Mesenchymal stem cell (in vitro differentiated cells and primary cell): ENCODE measurements around the gene KCNQ5.
"Not testable (repeated sequence)": the region's sequence is repeated elsewhere in the genome, so short reads cannot be mapped to it uniquely, and the experiment has no call there.

Experiments
- DNase-seq: peaks from one replicate; pipeline ENCODE4 v3.0.0-alpha.2; 2013
- H2AFZ ChIP-seq: one replicate; pipeline ENCODE4 v1.6.1; 2013; ENCODE audit warnings: low read depth, mild to moderate bottlenecking, control low read depth, inconsistent platforms, low read length, moderate library complexity
- H2AK5ac ChIP-seq: 2 replicates; pipeline ENCODE4 v1.6.1; 2013; ENCODE audit warnings: low read length, moderate library complexity, mild to moderate bottlenecking, inconsistent platforms; ENCODE audit not compliant: severe bottlenecking
- H2BK120ac ChIP-seq: one replicate; pipeline ENCODE4 v1.6.1; 2013; ENCODE audit warnings: low read depth, mild to moderate bottlenecking, inconsistent platforms, low read length, moderate library complexity
- H2BK12ac ChIP-seq, 2 experiments: one replicate each; pipeline ENCODE4 v1.6.1; 2013; ENCODE audit warnings: inconsistent platforms in 2 of 2, low read length in 2 of 2, mild to moderate bottlenecking in 2 of 2, moderate library complexity in 2 of 2, control low read depth in 1 of 2
- H2BK15ac ChIP-seq: one replicate; pipeline ENCODE4 v1.6.1; 2013; ENCODE audit warnings: mild to moderate bottlenecking, low read depth, inconsistent platforms; ENCODE audit not compliant: poor library complexity, severe bottlenecking
- H2BK5ac ChIP-seq: 2 replicates; pipeline ENCODE4 v1.6.1; 2013; ENCODE audit warnings: low read depth, mild to moderate bottlenecking, low read length, control low read depth, inconsistent platforms; ENCODE audit not compliant: poor library complexity, severe bottlenecking
- H3K14ac ChIP-seq, 2 experiments: one replicate each; pipeline ENCODE4 v1.6.1; 2013; ENCODE audit warnings: inconsistent platforms in 2 of 2, low read length in 2 of 2, control low read depth in 1 of 2, mild to moderate bottlenecking in 1 of 2, moderate library complexity in 1 of 2
- H3K18ac ChIP-seq, 2 experiments: one replicate each; pipeline ENCODE4 v1.6.1; 2013; ENCODE audit warnings: inconsistent platforms in 2 of 2, low read length in 2 of 2, control low read depth in 1 of 2, low read depth in 1 of 2, mild to moderate bottlenecking in 1 of 2
- H3K23ac ChIP-seq, 2 experiments: one replicate each; pipeline ENCODE4 v1.6.1; 2013; ENCODE audit warnings: inconsistent platforms in 2 of 2, low read length in 2 of 2, mild to moderate bottlenecking in 2 of 2, moderate library complexity in 2 of 2, control low read depth in 1 of 2
- H3K27ac ChIP-seq: 2 replicates; pipeline ENCODE4 v1.5.1; 2013; ENCODE audit warnings: mild to moderate bottlenecking, moderate library complexity, low read length, control low read depth, inconsistent platforms; ENCODE audit not compliant: poor library complexity, severe bottlenecking
- H3K27me3 ChIP-seq, 2 experiments: 2 replicates each; pipeline versions ENCODE4 v1.6.1 to v1.7.0; 2013; ENCODE audit warnings: low read length in 2 of 2, mild to moderate bottlenecking in 2 of 2, moderate library complexity in 2 of 2, control low read depth in 1 of 2, inconsistent platforms in 1 of 2; ENCODE audit not compliant: control insufficient read depth in 1 of 2, insufficient read depth in 1 of 2
- H3K36me3 ChIP-seq, 2 experiments: 2 replicates each; pipeline versions ENCODE4 v1.6.1 to v1.7.0; 2013; ENCODE audit warnings: low read length in 2 of 2, control low read depth in 1 of 2, inconsistent platforms in 1 of 2, low read depth in 1 of 2, mild to moderate bottlenecking in 1 of 2; ENCODE audit not compliant: insufficient read depth in 2 of 2, control insufficient read depth in 1 of 2
- H3K4ac ChIP-seq, 2 experiments: one replicate each; pipeline ENCODE4 v1.6.1; 2013; ENCODE audit warnings: inconsistent platforms in 2 of 2, low read length in 2 of 2, mild to moderate bottlenecking in 2 of 2, moderate library complexity in 2 of 2, control low read depth in 1 of 2, low read depth in 1 of 2
- H3K4me1 ChIP-seq: 2 replicates; pipeline ENCODE4 v1.6.1; 2013; ENCODE audit warnings: low read depth, low read length, control low read depth; ENCODE audit not compliant: control insufficient read depth, insufficient read depth
- H3K4me2 ChIP-seq: 2 replicates; pipeline ENCODE4 v1.6.1; 2013; ENCODE audit warnings: low read length, mild to moderate bottlenecking, inconsistent platforms; ENCODE audit not compliant: poor library complexity, severe bottlenecking
- H3K4me3 ChIP-seq, 2 experiments: 2 replicates each; pipeline versions ENCODE4 v1.5.1 to v1.7.0; 2013; ENCODE audit warnings: low read length in 2 of 2, mild to moderate bottlenecking in 2 of 2, control low read depth in 1 of 2, low read depth in 1 of 2; ENCODE audit not compliant: insufficient read depth in 1 of 2
- H3K79me1 ChIP-seq: replicated peaks from 2 replicates; pipeline ENCODE4 v1.6.1; 2013; ENCODE audit warnings: mild to moderate bottlenecking, control low read depth, low read length, inconsistent platforms; ENCODE audit not compliant: poor library complexity, severe bottlenecking
- H3K9ac ChIP-seq: 2 replicates; pipeline ENCODE4 v1.7.0; 2013; ENCODE audit warnings: mild to moderate bottlenecking, low read length, moderate library complexity
- H3K9me3 ChIP-seq: 2 replicates; pipeline ENCODE4 v1.7.0; 2013; ENCODE audit warnings: mild to moderate bottlenecking, low read length; ENCODE audit not compliant: control insufficient read depth
- H4K8ac ChIP-seq: one replicate; pipeline ENCODE4 v1.6.1; 2013; ENCODE audit warnings: inconsistent platforms, mild to moderate bottlenecking, low read length, moderate library complexity
- H4K91ac ChIP-seq: one replicate; pipeline ENCODE4 v1.6.1; 2013; ENCODE audit warnings: mild to moderate bottlenecking, low read length, inconsistent platforms
- WGBS: methylation state at CpG from one replicate; pipeline ENCODE4 v1.1.7; 2013; ENCODE audit warnings: mixed read lengths; 5-methylcytosine and 5-hydroxymethylcytosine counted together

Gene KCNQ5

DNA sequence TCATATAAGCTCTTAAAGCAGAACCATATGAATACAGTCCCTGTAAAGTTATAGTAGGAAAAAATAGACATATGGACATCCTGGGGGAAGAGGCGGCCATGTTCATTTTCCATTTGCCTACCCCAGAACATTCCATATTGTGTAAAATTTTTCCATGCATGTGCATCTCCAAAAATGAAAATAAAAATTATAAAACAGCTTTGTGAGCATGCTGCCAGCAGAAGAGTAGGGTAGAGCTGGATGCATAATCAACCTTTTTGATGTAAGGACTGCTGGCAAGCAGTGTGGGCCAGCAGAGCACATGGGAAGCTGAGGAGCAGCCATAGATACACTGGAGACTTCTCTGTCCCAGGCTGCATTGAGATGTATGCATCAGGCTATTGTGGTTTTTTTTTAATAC lies 271.0 kb downstream of the KCNQ5 start:
- H3K9ac ChIP-seq: no peak overlapping the region
- H3K27me3 ChIP-seq: peaks cover 0 to 7% of the 10 kb centered on the region in 2 experiments
- H3K9me3 ChIP-seq: peaks cover 3% of the 10 kb centered on the region
- H3K4ac ChIP-seq: no peak overlapping the region
- no peak overlapping the region for H3K18ac ChIP-seq
- H3K4me2 ChIP-seq: no peak overlapping the region
- no peak overlapping the region for H4K91ac ChIP-seq
- H3K27ac ChIP-seq: no peak overlapping the region
- H4K8ac ChIP-seq: no peak overlapping the region
- WGBS: no CpG with 5 or more reads among the region's 1 CpG
- H3K4me3 ChIP-seq: no peak overlapping the region
- no peak overlapping the region for H2BK5ac ChIP-seq
- H3K36me3 ChIP-seq: no peaks in the 10 kb centered on the region
- no peak overlapping the region for H3K14ac ChIP-seq
- no peak overlapping the region for H2BK12ac ChIP-seq
- DNase-seq: no peak
- H2BK15ac ChIP-seq: no peak overlapping the region
- no peaks in the 10 kb centered on the region for H3K79me1 ChIP-seq
- no peak overlapping the region for H2AFZ ChIP-seq
- H2BK120ac ChIP-seq: no peak overlapping the region
- H3K23ac ChIP-seq: no peak overlapping the region
- H2AK5ac ChIP-seq: no peak overlapping the region
- H3K4me1 ChIP-seq: no peaks in the 10 kb centered on the region

DNA sequence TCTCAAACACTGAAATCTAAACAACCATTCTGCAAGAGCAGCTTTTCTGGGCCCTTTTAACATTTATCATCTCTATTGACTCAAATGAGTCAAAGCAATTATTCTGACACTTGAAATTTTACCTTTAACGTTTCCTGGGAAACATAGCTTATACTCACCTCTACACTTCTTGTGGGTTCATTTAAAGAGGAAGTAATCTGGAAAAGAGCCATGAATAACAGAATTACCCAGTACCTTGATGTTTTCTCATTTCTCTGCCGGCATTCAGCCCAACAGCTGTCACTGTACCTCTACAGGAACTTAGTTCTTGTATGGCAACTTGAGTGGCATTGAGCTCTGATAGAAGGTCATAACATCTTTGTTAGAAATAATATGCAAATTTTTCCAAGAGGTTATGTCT lies 272.2 kb downstream of the KCNQ5 start:
- Histone ChIP-seq H3K9ac (no peak overlapping the region), H3K4me1 (no peaks in the 10 kb centered on the region), H3K18ac (no peak overlapping the region), H3K4ac (no peak overlapping the region), H4K91ac (no peak overlapping the region), H2BK15ac (no peak overlapping the region), H2BK120ac (no peak overlapping the region), H3K4me2 (no peak overlapping the region), H2AFZ (no peak overlapping the region), H2AK5ac (no peak overlapping the region), H3K23ac (no peak overlapping the region), H3K14ac (no peak overlapping the region), H4K8ac (no peak overlapping the region), H2BK12ac (no peak overlapping the region), H2BK5ac (no peak overlapping the region), H3K4me3 (no peak overlapping the region), H3K79me1 (no peaks in the 10 kb centered on the region), H3K27me3 (peaks cover 0 to 7% of the 10 kb centered on the region in 2 experiments), H3K9me3 (peaks cover 2% of the 10 kb centered on the region), H3K36me3 (no peaks in the 10 kb centered on the region), H3K27ac (no peak overlapping the region)
- 80% methylated on average over 1 of the region's 2 CpGs for WGBS
- no peak for DNase-seq

DNA sequence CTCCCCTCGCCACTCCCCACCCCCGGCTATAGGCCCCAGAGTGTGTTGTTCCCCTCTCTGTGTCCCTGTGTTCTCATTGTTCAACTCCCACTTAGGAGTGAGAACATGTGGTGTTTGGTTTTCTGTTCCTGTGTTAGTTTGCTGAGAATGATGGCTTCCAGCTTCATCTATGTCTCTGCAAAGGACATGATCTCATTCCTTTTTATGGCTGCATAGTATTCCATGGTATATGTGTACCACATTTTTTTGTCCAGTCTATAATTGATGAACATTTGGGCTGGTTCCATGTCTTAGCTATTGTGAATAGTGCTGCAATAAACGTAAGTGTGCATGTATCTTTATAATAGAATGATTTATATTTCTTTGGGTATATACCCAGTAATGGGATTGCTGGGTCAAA lies 276.4 kb downstream of the KCNQ5 start:
- not testable (repeated sequence) for H3K4me3 ChIP-seq

DNA sequence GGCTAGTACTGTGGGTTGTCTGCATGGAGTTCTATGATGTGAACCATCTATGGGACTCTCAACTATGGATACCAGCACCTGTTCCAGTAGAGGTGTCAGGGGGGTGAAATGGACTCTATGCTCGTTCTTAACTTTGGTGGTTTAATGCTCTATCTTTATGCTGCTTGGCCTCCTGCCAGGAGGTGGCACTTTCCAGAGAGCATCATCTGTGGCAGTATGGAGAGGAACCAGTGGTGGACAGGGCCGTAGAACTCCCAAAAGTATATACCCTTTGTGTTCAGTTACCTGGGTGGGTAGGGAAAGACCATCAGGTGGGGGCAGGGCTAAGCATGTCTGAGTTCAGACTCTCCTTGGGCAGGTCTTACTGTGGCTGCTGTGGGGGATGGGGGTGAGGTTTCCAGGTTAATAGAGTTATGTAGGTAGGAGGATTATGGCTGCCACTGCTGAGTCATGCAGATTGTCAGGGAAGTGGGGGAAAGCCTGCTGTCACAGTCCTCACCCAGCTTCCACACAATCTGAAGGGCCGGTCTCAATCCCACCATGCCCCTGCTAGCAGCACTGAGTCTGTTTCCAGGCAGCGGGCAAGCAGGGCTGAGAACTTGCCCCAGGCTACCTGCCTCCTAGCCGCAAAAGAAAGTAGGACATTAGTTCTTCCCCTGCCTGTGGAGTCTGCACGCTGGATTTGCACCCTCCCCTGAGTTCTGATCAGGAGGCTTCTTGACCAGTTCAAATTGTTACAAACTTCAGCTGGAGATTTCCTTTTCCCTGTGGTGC lies 284.0 kb downstream of the KCNQ5 start:
- Histone ChIP-seq H3K23ac (no peak overlapping the region), H3K9me3 (no peaks in the 10 kb centered on the region), H3K9ac (no peak overlapping the region), H3K4ac (no peak overlapping the region), H2AK5ac (no peak overlapping the region), H2BK15ac (no peak overlapping the region), H2BK120ac (peak overlapping the region; percentile 49), H3K4me1 (no peaks in the 10 kb centered on the region), H3K18ac (no peak overlapping the region), H4K91ac (peak overlapping the region; percentile 39), H3K14ac (no peak overlapping the region), H3K4me3 (no peak overlapping the region), H2BK5ac (no peak overlapping the region), H3K27ac (no peak overlapping the region), H4K8ac (no peak overlapping the region), H2AFZ (no peak overlapping the region), H3K4me2 (no peak overlapping the region), H3K79me1 (no peaks in the 10 kb centered on the region), H2BK12ac (no peak overlapping the region), H3K27me3 (no peaks in the 10 kb centered on the region), H3K36me3 (no peaks in the 10 kb centered on the region)
- WGBS: 98% methylated on average over 6 of the region's 6 CpGs
- DNase-seq: no peak

More for the DNA sequence above, 276.4 kb downstream of the KCNQ5 start:
- H2AFZ ChIP-seq, H3K18ac ChIP-seq, H3K23ac ChIP-seq, DNase-seq, H4K8ac ChIP-seq, H2BK12ac ChIP-seq, H3K9ac ChIP-seq, H3K9me3 ChIP-seq, H2BK120ac ChIP-seq, H3K27me3 ChIP-seq, H3K4me1 ChIP-seq, H3K27ac ChIP-seq, H4K91ac ChIP-seq, H2AK5ac ChIP-seq, H2BK15ac ChIP-seq, H3K4ac ChIP-seq, H3K79me1 ChIP-seq, H3K36me3 ChIP-seq, H2BK5ac ChIP-seq, H3K14ac ChIP-seq, H3K4me2 ChIP-seq: not testable (repeated sequence)
- 0% methylated on average over 1 of the region's 3 CpGs for WGBS
